HG02938 (cell line): ENCODE data around the gene KRTAP10-7.
"Not testable (repeated sequence)": the region's sequence is repeated elsewhere in the genome, so short reads cannot be mapped to it uniquely, and the experiment has no call there.

Experiments used
- ATAC-seq: cut with Tn5 transposase; IDR thresholded peaks from one replicate; pipeline ENCODE4 v1.9.1; 2021; ENCODE audit warnings: mild to moderate bottlenecking, moderate library complexity; ENCODE audit not compliant: unreplicated experiment

The KRTAP10-7 gene

DNA sequence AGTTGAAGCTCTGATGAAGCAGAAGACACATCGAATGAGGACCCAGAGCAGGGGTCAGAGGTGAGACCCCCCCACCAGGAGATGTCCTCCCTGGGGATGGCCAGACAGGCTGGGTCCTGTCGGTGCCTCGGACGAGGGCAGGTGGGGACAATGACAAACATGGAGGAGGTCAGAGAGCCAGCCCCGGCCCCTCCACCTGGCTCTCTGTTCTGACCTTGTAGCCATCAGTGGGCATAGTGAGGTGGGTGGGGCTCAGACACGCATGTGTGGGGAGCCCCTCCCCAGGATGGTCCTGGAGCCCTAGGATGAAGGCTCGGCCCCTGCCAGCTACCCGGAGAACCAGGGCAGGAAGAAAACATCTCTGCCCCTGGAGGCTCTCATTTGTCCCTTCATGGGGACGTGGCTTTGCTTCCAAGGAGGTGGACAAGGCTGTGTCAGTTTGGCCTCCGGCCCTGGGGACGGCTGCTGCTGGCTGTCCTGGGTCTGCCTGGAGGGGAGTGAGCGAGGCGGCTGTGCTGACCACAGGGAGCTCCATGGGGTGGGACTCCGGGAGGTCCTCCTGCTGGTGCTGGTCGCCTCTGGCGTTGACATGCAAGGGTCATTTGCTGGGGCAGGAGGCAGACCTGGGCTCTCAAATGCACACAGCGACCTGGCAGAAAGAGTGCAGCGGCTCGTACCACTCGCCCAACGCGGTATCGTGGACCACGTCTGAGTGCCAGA is 10.7 kb upstream of the KRTAP10-7 start:
- no peak for ATAC-seq

DNA sequence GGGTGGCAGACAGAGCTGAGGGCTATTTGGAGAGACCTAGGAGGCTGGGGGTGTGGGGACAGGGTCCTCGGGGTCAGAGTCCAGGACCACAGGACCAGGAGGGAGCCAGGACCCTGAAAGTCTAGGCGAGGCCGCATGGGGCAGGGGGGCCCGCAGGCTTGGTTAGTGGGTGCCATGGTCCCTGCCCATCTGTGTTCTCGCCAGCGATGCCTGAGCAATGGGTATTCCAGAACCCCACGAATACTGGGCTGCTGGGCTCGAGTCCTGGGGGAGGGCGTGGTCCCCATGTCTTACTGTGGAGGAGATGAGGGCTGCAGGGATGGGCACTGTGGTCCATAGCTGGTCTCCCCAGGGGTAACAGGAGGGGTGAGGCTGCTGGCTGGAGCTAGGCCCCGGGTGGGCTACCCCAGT is 10.1 kb upstream of the KRTAP10-7 start:
- ATAC-seq, result no peak

DNA sequence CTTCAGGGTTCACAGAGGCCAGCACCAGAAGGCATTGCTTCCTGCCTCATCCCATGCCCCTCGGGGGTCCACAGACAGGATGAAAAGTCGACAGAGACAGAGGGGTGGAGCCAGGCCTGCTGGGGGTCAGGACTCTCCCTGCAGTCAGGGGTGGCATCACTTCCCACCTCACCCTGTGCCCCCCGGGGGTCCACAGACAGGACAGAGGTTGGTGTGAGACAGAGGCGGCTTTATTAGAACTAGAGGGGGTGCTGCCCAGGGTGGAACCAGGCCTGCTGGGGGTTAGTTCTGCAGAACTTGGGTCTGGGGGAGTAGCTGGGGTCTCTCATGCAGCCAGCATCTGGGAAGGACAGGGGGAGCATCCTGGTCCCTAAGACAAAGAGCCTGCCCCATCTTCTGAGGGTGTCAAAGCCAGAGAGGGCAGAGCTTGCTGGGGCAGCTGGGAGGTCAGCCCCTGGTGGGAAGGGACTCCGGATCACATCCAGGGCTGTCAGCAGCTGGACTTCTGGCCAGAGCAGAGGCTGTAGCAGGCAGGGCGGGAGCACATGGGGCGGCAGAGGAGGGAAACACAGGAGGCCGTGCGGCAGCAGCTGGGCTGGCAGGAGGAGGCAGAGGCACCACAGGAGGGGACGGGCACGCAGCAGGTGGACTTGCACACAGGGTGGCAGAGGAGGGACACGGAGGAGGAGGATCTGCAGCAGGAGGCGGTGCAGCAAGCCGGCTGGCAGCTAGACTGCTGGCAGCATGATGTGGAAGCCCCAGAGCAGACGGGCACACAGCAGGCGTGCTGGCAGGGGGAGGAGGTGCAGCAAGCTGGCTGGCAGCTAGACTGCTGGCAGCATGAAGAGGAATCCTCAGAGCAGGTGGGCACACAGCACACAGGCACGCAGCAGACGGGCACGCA is 9.2 kb upstream of the KRTAP10-7 start:
- ATAC-seq, result not testable (repeated sequence)

DNA sequence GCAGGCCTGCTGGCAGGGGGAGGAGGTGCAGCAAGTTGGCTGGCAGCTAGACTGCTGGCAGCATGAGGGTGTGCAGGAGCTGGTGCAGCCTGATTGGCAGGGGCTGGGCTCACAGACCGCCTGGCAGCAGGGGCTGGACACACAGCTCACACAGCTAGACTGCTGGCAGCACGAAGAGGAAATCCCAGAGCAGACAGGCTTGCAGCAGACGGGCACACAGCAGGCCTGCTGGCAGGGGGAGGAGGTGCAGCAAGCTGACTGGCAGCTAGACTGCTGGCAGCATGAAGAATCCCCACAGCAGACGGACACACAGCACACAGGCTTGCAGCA is 8.6 kb upstream of the KRTAP10-7 start:
- ATAC-seq, result not testable (repeated sequence)

DNA sequence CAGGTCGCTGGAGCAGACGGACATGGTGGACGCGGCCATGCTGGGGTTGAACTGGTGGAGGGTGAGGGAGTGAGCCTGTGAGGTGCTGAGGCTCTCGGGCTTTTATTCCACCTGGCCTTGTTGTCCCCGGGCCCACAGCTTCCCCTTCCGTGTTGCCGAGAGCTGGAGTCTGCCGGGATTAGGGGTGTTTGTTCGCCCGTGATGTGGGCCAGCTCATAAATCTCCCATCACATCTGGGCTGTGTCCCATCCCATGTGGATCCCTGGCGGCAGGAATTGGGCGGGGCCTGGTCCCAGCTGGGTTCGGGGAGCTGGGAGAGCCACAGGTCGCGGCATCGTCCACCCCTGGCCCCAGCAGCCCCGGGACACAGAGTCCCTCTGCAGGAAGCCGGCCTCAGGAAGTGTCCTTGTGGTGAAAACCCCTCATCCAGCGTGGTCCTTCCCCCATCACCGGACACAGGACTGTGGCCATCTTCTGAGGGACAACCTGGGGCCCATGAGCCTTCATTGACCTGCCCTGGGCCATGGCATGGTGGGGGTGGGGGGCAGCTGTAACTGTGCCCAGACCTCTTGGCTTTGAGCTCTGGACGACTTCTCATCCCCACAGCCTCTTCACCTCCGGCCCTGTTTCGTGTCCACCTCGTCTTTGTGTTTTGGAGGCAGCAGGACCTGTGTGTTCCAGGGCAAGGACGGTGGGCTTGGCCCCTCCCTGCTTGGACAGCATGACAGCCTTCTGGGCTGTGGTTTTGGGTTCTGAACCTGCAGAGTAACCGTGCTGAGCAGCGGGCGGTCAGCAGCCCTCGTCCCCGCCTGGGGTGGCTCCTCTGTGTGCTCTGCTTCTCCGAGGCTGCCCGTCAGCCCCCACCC is 7.7 kb upstream of the KRTAP10-7 start, which contains the start of gene KRTAP10-6:
KRTAP10-6 (minus strand) TSS at position 60 of the 866 bp plus-strand sequence; CDS start at position 39, 21 bp downstream.
- ATAC-seq, result no peak

DNA sequence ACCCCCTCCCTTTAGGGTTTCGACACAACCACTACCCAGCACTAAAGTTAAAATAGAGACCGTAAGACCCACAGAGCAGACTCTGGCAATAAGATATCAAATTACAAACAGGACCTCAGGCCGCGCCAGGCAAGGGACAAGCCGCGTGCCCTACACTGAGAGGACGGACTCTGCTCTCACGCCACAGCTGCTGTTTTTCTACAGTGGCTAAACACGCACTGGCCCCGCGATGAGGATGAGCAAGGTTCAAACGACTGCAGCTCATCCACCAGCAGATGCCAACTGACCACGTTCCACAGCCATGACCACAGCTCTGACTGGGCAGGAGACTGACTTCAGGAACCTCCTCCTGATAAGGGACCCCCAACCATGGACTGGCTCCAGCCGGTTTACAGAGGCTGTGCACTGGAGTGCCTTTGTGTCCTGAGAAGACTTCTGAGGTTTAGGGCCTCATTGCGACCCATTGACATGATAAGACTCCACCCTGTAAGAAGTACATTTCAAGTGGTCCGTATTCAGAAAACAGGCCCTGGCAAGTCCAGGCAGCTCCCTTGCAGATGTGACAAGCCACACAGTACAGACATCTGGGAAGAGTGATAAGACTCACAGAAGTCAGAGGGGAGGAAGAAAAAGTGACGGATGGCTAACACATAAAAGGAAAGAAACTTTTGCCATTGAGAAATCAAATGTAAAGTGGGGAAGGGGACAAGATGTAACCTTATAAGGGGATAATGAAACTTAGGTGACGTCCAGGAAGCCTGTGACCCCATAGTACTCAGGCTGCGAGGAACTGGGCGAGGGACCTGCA is 6.6 kb upstream of the KRTAP10-7 start:
- ATAC-seq, result no peak

DNA sequence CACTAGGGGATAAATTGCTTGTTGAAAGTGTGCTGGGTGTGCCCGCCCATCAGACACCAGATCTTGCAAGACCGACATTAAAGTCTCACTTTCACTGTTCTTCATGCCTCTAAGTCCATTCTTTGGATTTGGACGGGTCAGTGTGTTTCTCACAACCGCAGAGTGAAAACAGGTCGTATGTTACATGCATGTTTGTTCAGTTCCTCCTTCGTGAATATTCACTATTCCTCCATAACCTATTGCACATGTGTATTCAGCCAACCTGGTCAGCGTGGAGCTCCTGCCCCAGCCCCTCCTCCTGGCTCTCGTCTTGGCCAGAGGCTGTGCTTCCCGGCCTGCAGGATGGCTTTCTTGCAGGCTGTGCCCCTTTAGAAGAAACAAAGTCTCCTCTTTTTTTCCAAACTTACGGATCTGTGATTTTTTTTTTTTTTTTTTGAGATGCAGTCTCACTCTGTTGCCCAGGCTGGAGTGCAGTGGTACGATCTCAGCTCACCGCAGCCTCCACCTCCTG is 5.9 kb upstream of the KRTAP10-7 start:
- no peak for ATAC-seq

DNA sequence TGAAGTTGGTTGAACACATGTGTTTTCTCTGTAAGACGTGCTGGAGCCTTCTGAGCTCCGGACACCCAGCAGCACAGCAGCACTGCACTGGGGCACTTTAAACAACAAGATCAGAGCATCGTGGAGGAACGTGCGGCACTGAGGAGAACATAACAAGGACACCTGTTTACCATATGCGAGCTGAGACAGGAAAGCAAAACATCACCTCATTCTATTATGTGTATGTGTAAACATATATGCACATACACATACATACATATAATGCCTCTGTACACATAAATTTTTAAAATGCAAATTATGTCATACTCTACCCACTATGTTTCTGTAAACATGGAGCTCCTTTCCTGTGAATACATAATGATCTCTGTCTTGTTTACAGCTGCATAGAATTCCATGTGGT is 4.9 kb upstream of the KRTAP10-7 start:
- ATAC-seq, result no peak

DNA sequence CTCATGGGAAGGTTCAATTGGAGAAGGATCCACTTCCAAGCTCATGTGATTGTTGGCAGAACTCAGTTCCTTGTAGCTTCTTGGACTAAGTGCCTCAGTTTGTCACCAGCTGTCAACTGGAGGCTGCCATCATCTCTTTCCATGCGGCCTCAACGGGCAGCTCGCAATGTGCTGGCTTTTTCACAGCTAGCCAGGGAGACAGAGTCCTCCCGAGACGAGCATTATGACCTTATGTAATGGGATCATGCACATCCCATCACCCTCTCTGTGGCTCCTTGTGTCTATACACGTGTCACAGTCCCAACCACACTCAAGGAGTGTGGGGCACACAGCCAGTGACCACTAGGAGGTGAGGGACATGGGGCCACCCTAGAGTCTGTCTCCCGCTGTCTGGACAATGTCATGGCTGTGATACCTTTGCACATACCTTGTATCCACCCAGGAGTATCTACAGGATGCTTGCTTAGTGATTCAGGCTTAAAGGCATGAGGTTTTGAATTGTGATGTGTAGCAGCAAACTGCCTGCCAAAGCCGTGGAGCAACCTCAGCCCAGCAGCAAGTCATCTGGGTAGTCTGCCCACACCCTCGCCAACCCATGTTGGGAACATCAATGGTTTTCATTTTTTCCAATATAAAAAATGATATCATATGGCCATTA is 4.2 kb upstream of the KRTAP10-7 start:
- ATAC-seq, result no peak

DNA sequence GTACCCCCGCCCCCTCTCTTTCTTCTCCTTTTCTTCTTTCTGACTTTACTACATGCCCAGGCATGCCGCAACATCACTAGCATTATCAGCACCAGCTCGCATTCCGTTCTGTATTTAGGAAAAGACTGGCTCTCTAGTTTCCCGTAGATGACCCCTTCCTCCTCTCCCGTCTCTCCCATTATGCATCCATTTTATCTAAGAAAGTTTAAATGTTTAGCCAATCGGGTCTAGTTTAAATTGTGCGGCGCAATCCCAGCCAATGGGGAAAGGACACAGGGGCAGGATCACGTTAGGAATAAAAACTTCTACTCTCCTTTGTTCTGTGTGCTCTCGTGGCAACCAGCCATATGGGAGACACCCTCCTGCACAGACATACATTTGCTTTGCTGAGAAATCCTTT is 2.3 kb upstream of the KRTAP10-7 start:
- ATAC-seq, result no peak

DNA sequence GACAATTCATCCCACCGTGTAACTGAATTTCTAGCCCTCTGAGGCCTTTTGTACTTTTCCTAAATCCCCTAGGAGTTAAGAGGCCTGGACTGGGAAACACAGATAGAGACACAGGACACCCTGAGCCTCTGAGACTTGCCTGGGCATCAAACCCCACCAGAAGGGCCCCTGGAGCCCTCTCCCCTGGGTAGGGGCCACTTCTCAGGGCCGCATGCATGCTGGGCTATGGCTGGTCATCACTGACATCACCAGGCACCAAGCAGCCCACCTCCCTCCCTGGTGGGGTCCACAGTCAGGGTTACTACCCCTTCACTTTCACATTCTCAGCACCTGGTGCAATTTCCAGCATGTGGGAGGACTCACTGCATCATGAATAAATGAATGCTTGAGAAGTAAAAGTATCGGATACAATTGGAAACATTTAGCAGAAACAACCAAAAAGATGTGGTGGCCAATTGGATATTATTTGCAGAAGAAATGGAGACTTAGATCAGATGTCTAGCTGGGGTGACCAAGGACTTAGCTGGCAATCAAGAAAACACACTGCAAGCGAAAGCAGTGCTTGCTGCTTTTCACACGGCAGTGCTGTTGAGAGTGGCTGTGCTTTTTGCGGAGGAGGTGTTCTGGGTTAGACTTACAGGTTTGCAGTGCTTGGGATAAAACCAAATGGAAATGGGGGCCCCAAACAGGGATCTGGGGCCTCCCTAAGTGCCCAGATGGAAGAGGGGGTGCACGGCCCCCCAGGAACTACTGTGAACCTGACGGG is 950 bp upstream of the KRTAP10-7 start:
- no peak for ATAC-seq

DNA sequence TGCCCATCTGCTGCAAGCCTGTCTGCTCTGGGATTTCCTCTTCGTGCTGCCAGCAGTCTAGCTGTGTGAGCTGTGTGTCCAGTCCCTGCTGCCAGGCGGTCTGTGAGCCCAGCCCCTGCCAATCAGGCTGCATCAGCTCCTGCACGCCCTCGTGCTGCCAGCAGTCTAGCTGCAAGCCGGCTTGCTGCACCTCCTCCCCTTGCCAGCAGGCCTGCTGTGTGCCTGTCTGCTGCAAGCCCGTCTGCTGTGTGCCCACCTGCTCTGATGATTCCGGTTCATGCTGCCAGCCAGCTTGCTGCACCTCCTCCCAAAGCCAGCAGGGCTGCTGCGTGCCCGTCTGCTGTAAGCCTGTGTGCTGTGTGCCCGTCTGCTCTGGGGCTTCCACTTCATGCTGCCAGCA is 694 bp downstream of the KRTAP10-7 start:
- ATAC-seq, result not testable (repeated sequence)

DNA sequence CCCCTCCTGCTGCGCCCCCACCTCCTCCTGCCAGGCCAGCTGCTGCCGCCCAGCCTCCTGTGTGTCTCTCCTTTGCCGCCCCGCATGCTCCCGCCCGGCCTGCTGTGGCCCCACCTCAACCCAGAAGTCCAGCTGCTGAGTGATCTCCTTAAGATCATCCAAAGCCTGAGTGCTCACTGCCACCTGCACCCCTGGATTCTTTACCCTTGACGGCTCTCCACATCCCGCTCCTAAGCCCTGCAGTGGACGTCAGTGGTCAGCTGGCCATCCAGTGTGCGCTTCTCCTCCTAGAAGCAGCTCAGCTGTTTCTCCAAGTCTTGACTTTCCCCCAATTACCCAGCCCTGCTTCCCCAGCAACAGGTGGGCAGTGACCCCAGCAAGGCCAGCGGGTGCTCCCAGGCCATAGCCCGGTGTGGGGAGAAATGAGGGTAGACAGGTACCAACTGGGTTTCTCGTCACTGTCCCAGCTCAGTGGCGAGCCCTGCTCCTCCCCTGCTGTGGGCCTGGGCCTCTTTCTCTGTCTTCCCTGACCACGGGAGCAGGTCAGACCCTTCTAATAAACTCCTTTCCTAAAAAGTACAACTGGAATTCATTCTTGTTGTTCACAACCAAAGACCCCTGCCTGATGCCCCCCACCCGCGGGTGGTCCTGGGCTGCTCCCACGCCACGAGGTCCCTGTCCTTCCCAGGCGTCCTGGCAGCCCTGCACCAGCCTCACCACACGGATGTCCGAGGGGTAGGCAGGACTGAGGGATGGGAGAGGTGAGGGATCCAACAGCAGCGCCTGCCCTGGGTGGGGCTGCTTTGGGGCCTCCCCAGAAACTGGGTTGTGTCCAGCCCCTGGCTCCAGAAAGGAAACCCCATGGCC is 1.4 kb downstream of the KRTAP10-7 start:
- ATAC-seq, result no peak

DNA sequence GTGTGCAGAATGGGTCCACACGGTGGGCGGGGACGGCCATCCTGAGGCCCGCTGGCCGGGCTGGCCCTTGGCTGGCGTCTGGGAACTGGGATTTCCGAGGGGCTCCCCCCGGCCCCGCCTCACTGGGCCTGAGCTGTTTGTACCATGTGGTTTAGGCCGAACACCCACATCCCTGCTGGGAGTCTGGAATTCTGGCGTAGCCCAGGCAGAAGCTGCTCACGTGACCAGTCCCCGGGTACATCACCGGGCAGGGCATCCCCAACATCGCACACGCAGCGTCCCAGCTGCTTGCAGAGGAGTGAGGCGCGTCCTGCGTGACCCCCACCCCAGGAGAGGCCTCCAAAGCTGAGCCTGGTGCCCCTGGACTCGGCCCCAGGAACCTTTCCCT is 2.1 kb downstream of the KRTAP10-7 start:
- no peak for ATAC-seq

DNA sequence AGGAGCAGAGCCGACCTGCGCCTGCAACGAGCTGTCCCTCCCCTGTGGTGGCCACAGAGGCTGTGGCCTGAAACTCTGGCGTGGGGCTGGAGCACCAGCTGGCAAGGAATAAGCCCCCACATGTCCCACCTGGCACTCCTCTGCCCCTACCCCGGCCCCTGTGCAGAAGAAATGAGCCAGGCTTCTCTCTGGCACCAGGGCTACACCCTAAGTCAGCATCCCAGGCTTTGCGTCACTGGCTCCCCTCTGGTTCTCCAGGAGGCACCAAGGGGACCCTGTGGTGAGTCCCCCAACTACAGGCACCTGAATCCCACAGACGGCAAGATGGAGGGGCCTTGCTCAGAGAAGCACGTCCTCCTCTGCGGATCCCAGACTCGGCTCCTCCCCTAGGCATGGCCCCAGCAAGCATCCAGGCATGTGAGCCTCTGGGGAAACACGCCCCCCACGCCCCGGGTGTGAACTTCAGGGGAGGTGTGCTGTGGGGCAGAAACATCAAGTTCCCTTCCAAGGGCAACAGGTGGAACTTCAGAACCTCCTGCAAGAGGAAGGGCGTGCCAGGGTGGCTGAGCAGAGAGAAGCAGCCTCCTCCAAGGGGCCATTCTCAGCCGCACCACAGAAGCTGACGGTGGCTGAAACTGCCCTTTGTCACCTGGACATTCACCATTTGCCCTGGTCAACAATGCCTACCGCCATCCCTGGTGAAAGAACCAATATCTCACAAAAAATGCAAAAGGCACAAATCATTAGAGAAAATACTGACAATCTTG is 2.9 kb downstream of the KRTAP10-7 start:
- ATAC-seq, result no peak

DNA sequence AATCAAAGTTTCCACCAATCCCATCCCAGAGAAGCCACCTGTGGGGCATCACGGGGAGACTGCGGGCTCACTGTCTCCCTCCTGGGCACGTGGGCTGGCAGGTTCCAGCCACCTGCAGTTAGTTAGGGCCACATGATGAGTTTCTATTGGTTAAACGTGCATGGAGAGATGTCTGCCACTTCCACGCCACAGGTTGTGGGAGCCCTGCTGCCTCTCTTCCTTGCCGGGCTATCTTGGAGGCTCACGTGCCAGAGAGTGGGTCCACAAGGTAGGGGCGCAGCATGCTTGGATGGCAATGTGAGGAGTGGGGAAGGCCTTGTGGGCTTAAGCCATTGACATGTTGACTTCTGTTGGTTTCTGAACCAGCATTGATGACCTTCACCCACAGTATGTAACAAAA is 3.5 kb downstream of the KRTAP10-7 start:
- ATAC-seq, result no peak

DNA sequence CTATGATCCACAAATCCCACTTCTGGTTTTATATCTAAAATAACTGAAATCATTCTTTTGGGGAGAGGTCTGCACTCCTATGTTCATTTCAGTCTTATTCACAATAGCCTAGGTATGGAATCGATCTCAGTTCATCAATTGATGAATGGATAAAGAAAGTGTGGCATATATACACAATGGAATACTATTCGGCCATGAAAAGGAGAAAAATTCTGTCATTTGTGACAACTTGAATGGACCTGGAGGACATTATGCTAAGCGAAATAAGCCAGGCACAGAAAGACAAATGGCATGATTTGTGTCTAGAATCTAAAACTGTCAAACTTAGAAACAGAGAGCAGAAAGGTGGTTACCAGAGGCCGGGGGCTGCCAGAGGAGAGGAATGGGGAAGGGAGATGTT is 6.1 kb downstream of the KRTAP10-7 start:
- no peak for ATAC-seq
